ENCODE measurements around the gene NIT1. TPM values are rescaled to one million over a fixed set of nuclear protein-coding genes. Genes with fewer than 3 reads are reported as not detected.

NIT1 gene
- total and polyA plus RNA-seq, 7 donors: 20.1 to 43.8 (median 30.7) TPM

- WGBS, 3 donors: 71 to 77% (median 75%) methylated on average over 5 of the region's 5 CpGs
- ATAC-seq (no peak), DNase-seq (peak in 1 of 2 donors; percentile 34)
- H3K4me1 ChIP-seq: no peaks in the 10 kb centered on the region
- H3K9me3 ChIP-seq: no peaks in the 10 kb centered on the region
- no peak overlapping the region for H3K4me3 ChIP-seq
- no peaks in the 10 kb centered on the region for H3K27me3 ChIP-seq (ENCODE audit: insufficient read depth in 3 of 3, low read length in 2 of 3)
- no peak for TF ChIP-seq CTCF (IDR thresholded peaks at IDR 0.05)
- intact Hi-C loops (cut with DNase I): loop anchor here (10.0 kb wide), 2 partner anchors 256 to 366 kb away; no protein-coding TSS in a partner anchor
- H3K36me3 ChIP-seq (ENCODE audit: insufficient read depth in 1 of 2, low read depth in 1 of 2): no peaks in the 10 kb centered on the region
- no peak overlapping the region for H3K27ac ChIP-seq
Measured at GRCh38 chr1:161091093-161091492, 26.8 kb upstream of the NIT1 start.

- Histone ChIP-seq H3K27me3 (ENCODE audit: insufficient read depth in 3 of 3, low read length in 2 of 3) (no peaks in the 10 kb centered on the region), H3K4me1 (peaks cover 2% of the 10 kb centered on the region), H3K4me3 (no peak overlapping the region), H3K27ac (no peak overlapping the region), H3K9me3 (no peaks in the 10 kb centered on the region), H3K36me3 (ENCODE audit: insufficient read depth in 1 of 2, low read depth in 1 of 2) (no peaks in the 10 kb centered on the region)
- 89 to 91% (median 91%) methylated on average over 7 of the region's 7 CpGs for WGBS, 3 donors
- ATAC-seq (no peak), DNase-seq (no peak)
- intact Hi-C loops (cut with DNase I): loop anchor here (10.0 kb wide), 2 partner anchors 257 to 367 kb away; no protein-coding TSS in a partner anchor
- TF ChIP-seq CTCF (IDR thresholded peaks at IDR 0.05): no peak
Measured at GRCh38 chr1:161091796-161092507, 26.0 kb upstream of the NIT1 start.

DNA sequence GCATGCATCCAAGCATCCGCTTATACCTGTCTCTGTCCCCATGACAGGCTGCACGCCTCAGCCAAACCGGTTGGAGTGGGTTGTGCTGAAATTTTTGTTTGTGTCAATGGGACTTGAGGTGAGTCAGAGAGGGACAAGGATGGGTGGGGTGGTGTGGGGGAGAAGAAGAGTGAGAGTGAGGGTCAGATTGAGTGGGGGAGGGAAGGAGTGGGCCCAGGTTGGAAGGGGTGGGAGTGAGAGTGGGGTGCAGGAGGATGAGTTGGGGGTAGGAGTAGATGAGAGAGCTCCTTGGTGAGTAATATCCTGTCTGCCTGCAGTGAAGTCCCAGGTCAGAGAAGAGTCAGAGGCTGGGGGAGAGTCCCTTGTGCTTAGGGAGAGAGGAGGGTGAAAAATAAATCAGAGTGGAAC is 25.3 kb upstream of the NIT1 start:
- no peaks in the 10 kb centered on the region for H3K27me3 ChIP-seq (ENCODE audit: insufficient read depth in 3 of 3, low read length in 2 of 3)
- ATAC-seq: no peak
- no peak overlapping the region for H3K4me3 ChIP-seq
- DNase-seq: peak in 1 of 2 donors; percentile 16
- intact Hi-C loops (cut with DNase I): loop anchor here (10.0 kb wide), 2 partner anchors 258 to 368 kb away; no protein-coding TSS in a partner anchor
- TF ChIP-seq CTCF (IDR thresholded peaks at IDR 0.05): no peak
- no peaks in the 10 kb centered on the region for H3K9me3 ChIP-seq
- H3K27ac ChIP-seq: no peak overlapping the region
- no peaks in the 10 kb centered on the region for H3K36me3 ChIP-seq (ENCODE audit: insufficient read depth in 1 of 2, low read depth in 1 of 2)
- 80 to 90% (median 86%) methylated on average over 3 of the region's 3 CpGs for WGBS, 3 donors
- peaks cover 7% of the 10 kb centered on the region for H3K4me1 ChIP-seq

- 89 to 99% (median 97%) methylated on average over 14 of the region's 14 CpGs for whole genome bisulfite sequencing, 3 donors
- H3K4me1 ChIP-seq: peaks cover 7% of the 10 kb centered on the region
- no peaks in the 10 kb centered on the region for H3K27me3 ChIP-seq (ENCODE audit: insufficient read depth in 3 of 3, low read length in 2 of 3)
- no peak overlapping the region for H3K27ac ChIP-seq
- TF ChIP-seq CTCF (IDR thresholded peaks at IDR 0.05): no peak
- intact Hi-C loops (cut with DNase I): loop anchor here (10.0 kb wide), 2 partner anchors 260 to 370 kb away; no protein-coding TSS in a partner anchor
- no peak for ATAC-seq
- no peak for DNase-seq
- H3K9me3 ChIP-seq: no peaks in the 10 kb centered on the region
- peaks cover 0 to 5% of the 10 kb centered on the region in 2 donors for H3K36me3 ChIP-seq (ENCODE audit: insufficient read depth in 1 of 2, low read depth in 1 of 2)
- no peak overlapping the region for H3K4me3 ChIP-seq
Measured at GRCh38 chr1:161094481-161094880, 23.4 kb upstream of the NIT1 start.

Measured in psoas muscle (tissue), 8 donors.